HEK293 (cell line): Measurements from ENCODE around the gene PZP.

ENCODE experiments used
- CTCF ChIA-PET: fragments of 350-600 bp; formaldehyde crosslinking; extraction: SDS; loops from one replicate; lab custom pipeline; 2021; ENCODE audit warnings: antibody characterized with exemption; lab: Yijun Ruan, JAX
- POLR2A ChIA-PET: fragments of 300-600 bp; formaldehyde crosslinking; extraction: SDS; loops from one replicate; lab custom pipeline; 2020; ENCODE audit warnings: antibody characterized with exemption, inconsistent platforms; lab: Yijun Ruan, JAX
- H3K27ac ChIP-seq: fragments of 200-500 bp; sonication (Bioruptor generic); 2 replicates; pipeline ENCODE4 v1.5.1; 2014; ENCODE audit warnings: low read depth, low read length, control low read depth, inconsistent platforms; ENCODE audit errors: extremely low read depth
- H3K36me3 ChIP-seq, 2 experiments: fragments of 200-500 bp in 1 of 2; sonication (Bioruptor generic) in 1 of 2; 1 replicate in 1 of 2; 2 replicates in 1 of 2; pipeline ENCODE4 v1.5.1; 2014 to 2017; ENCODE audit warnings: inconsistent platforms in 2 of 2, low read length in 2 of 2; ENCODE audit not compliant: control insufficient read depth in 2 of 2, insufficient read depth in 1 of 2
- H3K4me1 ChIP-seq: fragments of 200-500 bp; sonication (Bioruptor generic); 2 replicates; pipeline ENCODE4 v1.5.1; 2014; ENCODE audit warnings: mild to moderate bottlenecking, low read length, inconsistent platforms; ENCODE audit not compliant: control insufficient read depth, insufficient read depth
- H3K4me3 ChIP-seq: 2 replicates; pipeline ENCODE4 v1.5.1; 2011; ENCODE audit warnings: low read depth, mild to moderate bottlenecking, control low read depth, low read length, moderate library complexity
- H3K9me3 ChIP-seq: fragments of 200-500 bp; sonication (Bioruptor generic); 2 replicates; pipeline ENCODE4 v1.5.1; 2014; ENCODE audit warnings: low read depth, low read length, inconsistent platforms; ENCODE audit not compliant: control insufficient read depth, insufficient read depth
- ELK4 ChIP-seq: IDR thresholded peaks from 2 replicates; pipeline ENCODE4 v1.6.1; 2011; ENCODE audit warnings: mild to moderate bottlenecking, low read depth, low read length, borderline replicate concordance
- GFI1B ChIP-seq: fragments of 450-650 bp; formaldehyde crosslinking; IDR thresholded peaks from 2 replicates; pipeline ENCODE4 v1.5.1; 2016; ENCODE audit warnings: missing biosample characterization, missing genetic modification characterization
- KLF8 ChIP-seq: fragments of 450-650 bp; formaldehyde crosslinking; IDR thresholded peaks from 2 replicates; pipeline ENCODE4 v1.5.1; 2016; ENCODE audit warnings: missing biosample characterization, missing genetic modification characterization
- MYNN ChIP-seq: fragments of 450-650 bp; formaldehyde crosslinking; IDR thresholded peaks from 2 replicates; pipeline ENCODE4 v1.5.1; 2016; ENCODE audit warnings: missing biosample characterization, missing genetic modification characterization, borderline replicate concordance
- ZBTB8A ChIP-seq: fragments of 450-650 bp; formaldehyde crosslinking; IDR thresholded peaks from 2 replicates; pipeline ENCODE4 v1.5.1; 2016; ENCODE audit warnings: missing biosample characterization, missing genetic modification characterization
- ZNF18 ChIP-seq: fragments of 450-650 bp; formaldehyde crosslinking; IDR thresholded peaks from 2 replicates; pipeline ENCODE4 v1.5.1; 2016; ENCODE audit warnings: missing biosample characterization, missing genetic modification characterization
- ZNF302 ChIP-seq: fragments of 450-650 bp; formaldehyde crosslinking; IDR thresholded peaks from 2 replicates; pipeline ENCODE4 v1.5.1; 2016; ENCODE audit warnings: missing biosample characterization, missing genetic modification characterization, low read depth
- ZNF37A ChIP-seq: fragments of 450-650 bp; IDR thresholded peaks from 2 replicates; pipeline ENCODE4 v1.5.1; 2018; ENCODE audit warnings: missing biosample characterization, missing genetic modification characterization
- ZNF404 ChIP-seq: fragments of 450-650 bp; formaldehyde crosslinking; IDR thresholded peaks from 2 replicates; pipeline ENCODE4 v1.5.1; 2017; ENCODE audit warnings: missing biosample characterization, missing genetic modification characterization
- ZNF510 ChIP-seq: fragments of 450-650 bp; formaldehyde crosslinking; IDR thresholded peaks from 2 replicates; pipeline ENCODE4 v1.5.1; 2018; ENCODE audit warnings: mild to moderate bottlenecking, missing genetic modification characterization, missing biosample characterization; ENCODE audit not compliant: insufficient replicate concordance
- ZNF558 ChIP-seq: fragments of 450-650 bp; formaldehyde crosslinking; IDR thresholded peaks from 2 replicates; pipeline ENCODE4 v1.5.1; 2016; ENCODE audit warnings: missing biosample characterization, missing genetic modification characterization
- ZNF621 ChIP-seq: fragments of 450-650 bp; formaldehyde crosslinking; IDR thresholded peaks from 2 replicates; pipeline ENCODE4 v1.5.1; 2017; ENCODE audit warnings: missing biosample characterization, missing genetic modification characterization
- ZNF639 ChIP-seq: fragments of 450-650 bp; formaldehyde crosslinking; IDR thresholded peaks from 2 replicates; pipeline ENCODE4 v1.5.1; 2016; ENCODE audit warnings: missing biosample characterization, missing genetic modification characterization
- ZNF664 ChIP-seq: fragments of 450-650 bp; formaldehyde crosslinking; IDR thresholded peaks from 2 replicates; pipeline ENCODE4 v1.5.1; 2016; ENCODE audit warnings: missing biosample characterization, missing genetic modification characterization
- ZNF670 ChIP-seq: fragments of 450-650 bp; formaldehyde crosslinking; IDR thresholded peaks from 2 replicates; pipeline ENCODE4 v1.5.1; 2016; ENCODE audit warnings: missing biosample characterization, missing genetic modification characterization, low read depth
- ZNF843 ChIP-seq: fragments of 450-650 bp; formaldehyde crosslinking; IDR thresholded peaks from 2 replicates; pipeline ENCODE4 v1.5.1; 2016; ENCODE audit warnings: missing biosample characterization, missing genetic modification characterization
- TF ChIP-seq, protein P1 (sequence below): fragments of 450-650 bp; formaldehyde crosslinking; conservative IDR thresholded peaks from 2 replicates; pipeline ENCODE4 v1.5.1; 2016; ENCODE audit warnings: low read depth, missing biosample characterization, missing genetic modification characterization
- TF ChIP-seq, protein P2 (sequence below): fragments of 450-650 bp; IDR thresholded peaks from 2 replicates; pipeline ENCODE4 v1.5.1; 2018; ENCODE audit warnings: missing biosample characterization, mild to moderate bottlenecking, missing genetic modification characterization
- TF ChIP-seq, protein P3 (sequence below): fragments of 450-650 bp; formaldehyde crosslinking; IDR thresholded peaks from 2 replicates; pipeline ENCODE4 v1.5.1; 2016; ENCODE audit warnings: missing biosample characterization, missing genetic modification characterization

Gene PZP

GRCh38 chr12:9180810-9181209 lies 27.4 kb downstream of the PZP start (continued):
- TF ChIP-seq, protein P1, sequence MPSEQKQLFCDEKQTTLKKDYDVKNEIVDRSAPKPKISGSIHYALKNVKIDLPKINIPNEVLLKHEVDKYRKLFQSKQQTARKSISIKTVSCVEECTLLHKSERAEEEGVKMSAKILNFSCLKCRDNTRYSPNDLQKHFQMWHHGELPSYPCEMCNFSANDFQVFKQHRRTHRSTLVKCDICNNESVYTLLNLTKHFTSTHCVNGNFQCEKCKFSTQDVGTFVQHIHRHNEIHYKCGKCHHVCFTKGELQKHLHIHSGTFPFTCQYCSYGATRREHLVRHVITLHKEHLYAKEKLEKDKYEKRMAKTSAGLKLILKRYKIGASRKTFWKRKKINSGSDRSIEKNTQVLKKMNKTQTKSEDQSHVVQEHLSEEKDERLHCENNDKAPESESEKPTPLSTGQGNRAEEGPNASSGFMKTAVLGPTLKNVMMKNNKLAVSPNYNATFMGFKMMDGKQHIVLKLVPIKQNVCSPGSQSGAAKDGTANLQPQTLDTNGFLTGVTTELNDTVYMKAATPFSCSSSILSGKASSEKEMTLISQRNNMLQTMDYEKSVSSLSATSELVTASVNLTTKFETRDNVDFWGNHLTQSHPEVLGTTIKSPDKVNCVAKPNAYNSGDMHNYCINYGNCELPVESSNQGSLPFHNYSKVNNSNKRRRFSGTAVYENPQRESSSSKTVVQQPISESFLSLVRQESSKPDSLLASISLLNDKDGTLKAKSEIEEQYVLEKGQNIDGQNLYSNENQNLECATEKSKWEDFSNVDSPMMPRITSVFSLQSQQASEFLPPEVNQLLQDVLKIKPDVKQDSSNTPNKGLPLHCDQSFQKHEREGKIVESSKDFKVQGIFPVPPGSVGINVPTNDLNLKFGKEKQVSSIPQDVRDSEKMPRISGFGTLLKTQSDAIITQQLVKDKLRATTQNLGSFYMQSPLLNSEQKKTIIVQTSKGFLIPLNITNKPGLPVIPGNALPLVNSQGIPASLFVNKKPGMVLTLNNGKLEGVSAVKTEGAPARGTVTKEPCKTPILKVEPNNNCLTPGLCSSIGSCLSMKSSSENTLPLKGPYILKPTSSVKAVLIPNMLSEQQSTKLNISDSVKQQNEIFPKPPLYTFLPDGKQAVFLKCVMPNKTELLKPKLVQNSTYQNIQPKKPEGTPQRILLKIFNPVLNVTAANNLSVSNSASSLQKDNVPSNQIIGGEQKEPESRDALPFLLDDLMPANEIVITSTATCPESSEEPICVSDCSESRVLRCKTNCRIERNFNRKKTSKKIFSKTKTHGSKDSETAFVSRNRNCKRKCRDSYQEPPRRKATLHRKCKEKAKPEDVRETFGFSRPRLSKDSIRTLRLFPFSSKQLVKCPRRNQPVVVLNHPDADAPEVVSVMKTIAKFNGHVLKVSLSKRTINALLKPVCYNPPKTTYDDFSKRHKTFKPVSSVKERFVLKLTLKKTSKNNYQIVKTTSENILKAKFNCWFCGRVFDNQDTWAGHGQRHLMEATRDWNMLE (tag by site-specific recombination): no peak

- H3K4me3 ChIP-seq: no peak overlapping the region
- TF ChIP-seq ZNF37A (no peak), ZNF404 (tag by site-specific recombination) (no peak), ZNF639 (no peak), ZNF621 (tag by site-specific recombination) (no peak), KLF8 (tag by site-specific recombination) (no peak), ZNF664 (tag by site-specific recombination) (no peak), ELK4 (no peak), ZBTB8A (tag by site-specific recombination) (no peak), ZNF558 (tag by site-specific recombination) (no peak), ZNF302 (no peak), ZNF510 (no peak), ZNF18 (no peak), ZNF670 (tag by site-specific recombination) (no peak), ZNF843 (tag by site-specific recombination) (no peak), GFI1B (no peak), MYNN (tag by site-specific recombination) (no peak)
- TF ChIP-seq, protein P2, sequence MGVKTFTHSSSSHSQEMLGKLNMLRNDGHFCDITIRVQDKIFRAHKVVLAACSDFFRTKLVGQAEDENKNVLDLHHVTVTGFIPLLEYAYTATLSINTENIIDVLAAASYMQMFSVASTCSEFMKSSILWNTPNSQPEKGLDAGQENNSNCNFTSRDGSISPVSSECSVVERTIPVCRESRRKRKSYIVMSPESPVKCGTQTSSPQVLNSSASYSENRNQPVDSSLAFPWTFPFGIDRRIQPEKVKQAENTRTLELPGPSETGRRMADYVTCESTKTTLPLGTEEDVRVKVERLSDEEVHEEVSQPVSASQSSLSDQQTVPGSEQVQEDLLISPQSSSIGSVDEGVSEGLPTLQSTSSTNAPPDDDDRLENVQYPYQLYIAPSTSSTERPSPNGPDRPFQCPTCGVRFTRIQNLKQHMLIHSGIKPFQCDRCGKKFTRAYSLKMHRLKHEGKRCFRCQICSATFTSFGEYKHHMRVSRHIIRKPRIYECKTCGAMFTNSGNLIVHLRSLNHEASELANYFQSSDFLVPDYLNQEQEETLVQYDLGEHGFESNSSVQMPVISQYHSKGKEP: no peak
- TF ChIP-seq, protein P3, sequence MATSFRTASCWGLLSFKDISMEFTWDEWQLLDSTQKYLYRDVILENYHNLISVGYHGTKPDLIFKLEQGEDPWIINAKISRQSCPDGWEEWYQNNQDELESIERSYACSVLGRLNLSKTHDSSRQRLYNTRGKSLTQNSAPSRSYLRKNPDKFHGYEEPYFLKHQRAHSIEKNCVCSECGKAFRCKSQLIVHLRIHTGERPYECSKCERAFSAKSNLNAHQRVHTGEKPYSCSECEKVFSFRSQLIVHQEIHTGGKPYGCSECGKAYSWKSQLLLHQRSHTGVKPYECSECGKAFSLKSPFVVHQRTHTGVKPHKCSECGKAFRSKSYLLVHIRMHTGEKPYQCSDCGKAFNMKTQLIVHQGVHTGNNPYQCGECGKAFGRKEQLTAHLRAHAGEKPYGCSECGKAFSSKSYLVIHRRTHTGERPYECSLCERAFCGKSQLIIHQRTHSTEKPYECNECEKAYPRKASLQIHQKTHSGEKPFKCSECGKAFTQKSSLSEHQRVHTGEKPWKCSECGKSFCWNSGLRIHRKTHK (tag by site-specific recombination): no peak
- TF ChIP-seq, all 188 proteins: peak for 0
- H3K36me3 ChIP-seq: no peaks in the 10 kb centered on the region
- ChIA-PET POLR2A (no interaction called here), CTCF (no interaction called here)
- no peak overlapping the region for H3K27ac ChIP-seq
- H3K9me3 ChIP-seq: no peaks in the 10 kb centered on the region
- no peaks in the 10 kb centered on the region for H3K4me1 ChIP-seq
Measured at GRCh38 chr12:9179781-9180180, 28.4 kb downstream of the PZP start.
